ENCODE results near the gene TLR8.

Gene TLR8

GRCh38 chrX:12898073-12898472, 8.3 kb upstream of the TLR8 start:
- TF ChIP-seq CTCF (conservative IDR thresholded peaks at IDR 0.05), result no peak
- no peak overlapping the region for H3K27ac ChIP-seq

GRCh38 chrX:12899506-12899905, 6.9 kb upstream of the TLR8 start:
- H3K27ac ChIP-seq, result no peak overlapping the region
- no peak for TF ChIP-seq CTCF (conservative IDR thresholded peaks at IDR 0.05)

- no peak overlapping the region for H3K27ac ChIP-seq
- TF ChIP-seq CTCF (conservative IDR thresholded peaks at IDR 0.05), result peak; percentile 79
Observed at GRCh38 chrX:12901486-12901885, 4.9 kb upstream of the TLR8 start.

GRCh38 chrX:12903646-12904045, 2.8 kb upstream of the TLR8 start:
- no peak for TF ChIP-seq CTCF (conservative IDR thresholded peaks at IDR 0.05)
- no peak overlapping the region for H3K27ac ChIP-seq

- TF ChIP-seq CTCF (conservative IDR thresholded peaks at IDR 0.05), result no peak
Observed at GRCh38 chrX:12910423-12911121, 4.2 kb downstream of the TLR8 start.

GRCh38 chrX:12911122-12911470, 4.7 kb downstream of the TLR8 start:
- no peak overlapping the region for H3K27ac ChIP-seq
- TF ChIP-seq CTCF (conservative IDR thresholded peaks at IDR 0.05), result no peak

More at GRCh38 chrX:12910423-12911121, 4.2 kb downstream of the TLR8 start:
- H3K27ac ChIP-seq, result no peak overlapping the region

- no peak overlapping the region for H3K27ac ChIP-seq
- TF ChIP-seq CTCF (conservative IDR thresholded peaks at IDR 0.05), result no peak
Observed at GRCh38 chrX:12912791-12913482, 6.5 kb downstream of the TLR8 start.
